Stimulated activated CD4-positive, alpha-beta T cell treated with anti-CD3 and anti-CD28 coated beads, Interleukin-4, amount 100 ng/mL, for 4 hours (primary cell): ENCODE measurements around the gene BICDL1.

Experiments used
- DNase-seq, 2 experiments: peaks; one replicate each; pipeline ENCODE4 v3.0.0-alpha.2; 2020

The BICDL1 gene

GRCh38 chr12:120086801-120087621 is 98.0 kb downstream of the BICDL1 start:
- peak; percentile 98 to 100 for DNase-seq

DNA sequence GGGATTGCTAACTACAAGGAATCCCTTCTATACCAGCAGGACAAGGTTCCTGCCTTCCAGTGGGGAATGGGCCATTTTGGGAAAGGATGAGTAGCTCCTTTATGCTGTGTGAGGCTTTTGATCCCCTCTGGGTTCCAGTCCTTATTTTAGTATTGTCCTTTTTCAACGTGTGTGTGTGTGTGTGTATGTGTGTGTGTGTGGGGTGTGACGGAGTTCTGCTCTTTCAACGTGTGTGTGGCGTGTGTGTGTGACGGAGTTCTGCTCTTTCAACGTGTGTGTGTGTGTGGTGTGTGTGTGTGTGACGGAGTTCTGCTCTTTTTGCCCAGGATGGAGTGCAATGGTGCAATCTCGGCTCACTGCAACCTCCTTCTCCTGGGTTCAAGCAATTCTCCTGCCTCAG is 100.1 kb downstream of the BICDL1 start:
- no peak for DNase-seq

DNA sequence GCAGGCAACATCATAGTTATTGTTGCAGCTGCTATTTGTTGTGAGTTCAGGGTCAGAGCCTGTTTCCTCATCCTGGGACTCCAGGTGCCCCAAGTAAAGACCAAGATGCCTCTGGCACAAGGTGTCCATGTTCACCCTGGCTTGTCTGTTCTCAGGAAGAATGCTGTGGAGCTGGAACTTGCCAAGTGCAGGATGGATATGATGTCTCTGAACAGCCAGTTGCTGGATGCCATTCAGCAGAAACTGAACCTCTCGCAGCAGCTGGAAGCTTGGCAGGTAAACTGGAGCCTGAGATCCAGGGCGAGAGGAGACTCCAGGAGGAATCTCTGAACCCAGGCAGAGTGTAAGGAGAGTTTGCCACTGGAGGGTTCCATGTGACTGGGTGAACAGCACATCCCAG is 100.8 kb downstream of the BICDL1 start:
- no peak for DNase-seq

DNA sequence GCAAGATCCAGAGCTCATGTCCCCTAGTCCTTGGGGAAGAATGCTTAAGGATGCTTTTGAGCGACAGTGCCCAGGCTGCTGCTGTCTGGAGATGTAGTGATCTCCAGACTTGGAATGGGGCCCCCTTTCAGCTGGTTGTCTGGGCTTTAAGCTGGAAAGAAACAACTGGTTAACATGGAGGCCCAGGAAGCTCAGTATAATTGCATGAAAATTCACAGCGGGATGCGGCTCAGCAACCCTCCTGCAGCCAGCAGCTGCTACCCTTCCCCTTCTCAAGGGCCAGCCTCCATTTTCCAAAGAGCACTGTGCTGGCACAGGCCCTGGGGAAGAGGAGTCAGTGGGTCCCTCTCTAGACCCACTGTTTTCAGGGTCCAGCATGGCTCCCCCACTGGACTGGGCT is 101.2 kb downstream of the BICDL1 start:
- no peak for DNase-seq

DNA sequence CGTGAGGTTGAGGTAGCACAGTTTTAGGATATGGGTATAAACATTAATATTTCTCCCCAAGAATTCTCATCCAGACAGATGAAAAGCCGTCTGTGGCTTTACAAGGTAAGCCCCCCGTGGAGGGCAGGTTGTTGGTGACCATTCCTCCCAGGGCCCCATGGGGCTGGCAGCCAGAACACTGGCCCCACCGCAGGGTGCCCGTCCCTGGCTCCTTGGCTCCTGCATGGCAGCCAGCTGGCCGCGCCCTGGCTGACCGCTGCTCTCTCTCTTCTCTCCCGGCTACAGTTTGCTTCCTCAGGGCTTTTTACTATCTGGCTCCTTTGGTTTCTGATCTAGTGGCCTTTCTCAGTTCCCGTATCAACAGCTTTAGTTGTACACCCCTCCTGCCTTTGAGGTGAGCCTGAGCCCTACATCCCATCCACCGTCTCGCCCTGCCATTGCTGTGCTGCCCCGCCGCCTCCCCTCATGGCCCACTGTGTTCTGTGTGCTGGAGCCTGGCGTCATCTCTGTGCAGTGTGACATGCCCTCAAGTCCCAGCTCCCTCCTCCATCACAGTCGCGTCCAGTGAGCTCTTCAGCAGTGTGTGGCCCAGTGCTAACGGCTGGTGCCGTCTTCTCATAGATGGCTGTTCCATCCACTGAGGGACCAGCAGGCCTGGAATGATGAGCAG is 101.7 kb downstream of the BICDL1 start:
- no peak for DNase-seq

GRCh38 chr12:120091371-120092090 is 102.5 kb downstream of the BICDL1 start:
- DNase-seq: no peak

DNA sequence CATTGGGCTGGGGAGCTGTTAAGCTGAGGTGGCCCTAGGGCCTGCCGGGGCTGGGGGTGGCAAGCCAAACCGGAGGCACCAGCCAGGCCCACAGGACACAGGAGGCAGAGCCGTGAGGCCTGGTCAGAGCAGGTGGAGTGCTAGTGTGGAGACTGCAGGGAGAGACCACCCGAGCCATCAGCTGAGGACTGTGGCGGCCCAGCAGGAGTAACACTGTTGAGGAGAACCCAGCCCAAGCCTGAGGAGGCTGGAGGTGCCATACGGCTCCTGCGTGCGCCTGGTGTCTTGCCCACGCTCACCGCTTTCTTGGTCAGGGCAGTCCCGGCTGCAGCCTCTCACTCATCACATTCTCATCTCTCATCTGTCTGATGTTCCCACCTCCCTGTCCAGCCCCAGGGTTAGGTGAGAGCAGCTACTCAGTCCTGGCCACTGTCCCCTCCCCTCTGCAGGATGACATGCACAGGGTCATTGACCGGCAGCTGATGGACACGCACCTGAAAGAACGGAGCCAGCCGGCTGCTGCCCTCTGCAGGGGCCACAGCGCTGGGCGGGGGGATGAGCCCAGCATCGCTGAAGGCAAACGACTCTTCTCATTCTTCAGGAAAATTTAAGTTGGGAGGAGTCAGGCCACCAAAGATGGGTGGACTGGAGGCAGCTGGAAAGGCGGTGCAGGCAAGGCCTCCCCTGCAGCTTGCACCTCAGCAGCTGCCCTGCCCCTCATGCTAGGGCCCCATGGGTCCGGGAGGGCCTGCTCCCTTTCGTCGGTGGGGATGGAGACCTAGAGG is 103.7 kb downstream of the BICDL1 start:
- DNase-seq: no peak

DNA sequence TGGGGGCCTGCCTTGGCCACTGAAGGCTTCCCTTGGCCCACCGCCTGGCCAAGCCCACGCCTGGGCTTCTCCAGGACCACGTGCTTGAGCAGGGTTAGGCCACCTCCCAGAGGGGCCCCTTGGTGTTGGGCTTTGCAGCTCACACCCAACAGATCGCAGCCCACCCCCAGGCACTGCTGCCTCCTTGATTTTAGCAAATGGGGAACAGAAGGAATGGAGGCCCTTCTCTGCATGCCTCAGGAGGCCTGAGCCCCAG is 104.2 kb downstream of the BICDL1 start:
- no peak for DNase-seq

GRCh38 chr12:120093592-120094355 is 104.7 kb downstream of the BICDL1 start:
- DNase-seq: no peak

DNA sequence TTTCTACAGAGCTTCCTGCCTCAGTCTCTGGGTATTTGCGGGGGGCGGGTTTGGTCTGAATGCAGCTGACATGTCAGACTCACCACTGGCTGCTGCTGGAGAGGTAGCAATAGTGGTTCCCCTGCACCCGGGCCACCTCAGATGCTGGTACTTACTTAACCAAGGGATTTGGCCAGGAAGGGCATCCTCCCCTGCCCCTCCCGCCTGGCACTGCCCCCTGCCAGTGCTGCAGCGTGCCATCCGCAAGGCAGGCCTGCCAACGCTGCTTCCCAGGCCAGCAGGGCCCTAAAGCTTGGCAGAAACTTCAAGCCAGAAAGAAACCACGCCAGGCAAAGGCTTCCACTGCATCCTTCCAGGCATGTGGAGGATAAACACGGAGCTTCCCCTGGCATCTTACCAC is 105.4 kb downstream of the BICDL1 start:
- no peak for DNase-seq

- DNase-seq: no peak
These were observed 106.3 kb downstream of the BICDL1 start for GRCh38 chr12:120095331-120095730.

GRCh38 chr12:120095736-120096135 is 106.7 kb downstream of the BICDL1 start:
- no peak for DNase-seq

DNA sequence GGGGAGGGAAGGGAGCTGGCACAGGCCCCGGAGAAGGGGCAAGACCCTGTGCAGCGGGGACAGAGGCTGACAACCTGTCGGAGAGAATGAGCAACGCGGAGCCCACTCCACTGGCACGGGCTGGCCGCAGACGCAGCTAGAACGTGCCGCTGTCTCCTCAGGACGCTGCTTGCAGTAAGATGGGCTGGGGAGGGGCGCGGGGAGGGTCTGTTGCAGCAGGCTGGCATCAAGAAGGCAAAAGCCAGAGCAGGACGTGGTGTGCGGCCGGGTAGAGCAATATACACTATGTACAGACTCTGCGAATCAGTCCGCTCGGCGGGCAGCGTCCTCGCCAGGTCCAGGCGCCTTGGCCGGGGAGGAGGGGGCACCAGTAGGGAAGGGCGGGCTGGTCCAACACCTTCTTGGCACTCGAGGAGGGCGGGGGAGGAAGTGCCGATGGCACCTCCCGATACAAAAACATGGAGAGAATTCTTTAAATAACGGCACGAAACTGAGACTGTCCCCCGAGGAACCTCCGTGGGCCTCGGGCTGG is 107.7 kb downstream of the BICDL1 start:
- no peak for DNase-seq

DNA sequence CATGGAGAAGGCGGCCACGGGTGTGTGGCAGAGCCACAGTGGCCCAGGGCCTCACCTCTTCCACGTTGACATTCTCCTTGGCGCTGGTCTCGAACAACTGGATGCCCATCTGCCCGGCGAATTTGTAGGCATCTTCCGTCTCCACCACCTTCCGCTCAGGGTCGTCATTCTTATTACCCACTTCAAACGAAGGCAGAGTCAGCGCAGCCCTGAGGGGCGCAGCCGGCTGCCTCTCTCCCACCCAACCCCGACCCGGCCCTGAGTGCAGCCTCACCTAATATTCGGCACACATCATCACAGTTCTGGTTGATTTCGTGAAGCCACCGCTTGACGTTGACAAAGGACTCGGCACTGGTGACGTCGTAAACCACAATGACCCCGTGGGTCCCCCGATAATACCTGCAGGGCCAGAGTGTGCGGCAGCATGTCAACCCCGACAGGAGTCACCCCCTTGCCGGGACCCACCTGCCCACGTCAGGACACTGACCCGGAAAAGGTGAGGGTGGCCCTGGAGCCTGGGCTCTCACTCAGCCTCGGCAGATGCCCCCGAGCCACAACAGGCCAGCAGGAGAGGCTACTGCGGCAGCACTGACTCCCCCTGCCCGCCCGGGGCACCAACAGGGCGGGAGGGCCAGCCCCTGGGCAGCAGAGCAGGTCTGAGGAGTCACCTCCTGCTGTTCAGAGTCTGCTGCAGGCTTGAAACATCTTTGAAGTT is 109.9 kb downstream of the BICDL1 start:
- DNase-seq: no peak

DNA sequence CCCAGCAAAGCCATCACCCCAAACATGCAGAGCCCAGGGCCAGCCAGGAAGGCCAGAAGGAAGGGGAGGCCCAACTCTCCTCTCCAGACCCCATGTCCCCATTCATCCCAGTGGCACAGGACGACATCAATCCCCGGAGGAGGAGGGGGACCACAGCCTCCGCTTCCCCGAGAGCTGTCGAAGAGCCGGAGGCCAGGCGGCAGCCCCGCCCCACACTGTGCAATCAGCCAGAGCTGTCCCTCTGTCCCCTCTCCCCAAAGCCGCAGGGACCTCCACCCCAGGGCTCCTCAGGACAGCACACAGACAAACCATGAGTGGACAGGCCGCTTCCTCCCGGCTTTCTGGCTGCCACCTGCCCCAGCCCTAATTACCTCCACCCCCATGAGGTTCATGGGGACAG is 110.7 kb downstream of the BICDL1 start:
- DNase-seq: no peak

- DNase-seq: no peak
These were observed 111.6 kb downstream of the BICDL1 start for GRCh38 chr12:120100630-120101029.

DNA sequence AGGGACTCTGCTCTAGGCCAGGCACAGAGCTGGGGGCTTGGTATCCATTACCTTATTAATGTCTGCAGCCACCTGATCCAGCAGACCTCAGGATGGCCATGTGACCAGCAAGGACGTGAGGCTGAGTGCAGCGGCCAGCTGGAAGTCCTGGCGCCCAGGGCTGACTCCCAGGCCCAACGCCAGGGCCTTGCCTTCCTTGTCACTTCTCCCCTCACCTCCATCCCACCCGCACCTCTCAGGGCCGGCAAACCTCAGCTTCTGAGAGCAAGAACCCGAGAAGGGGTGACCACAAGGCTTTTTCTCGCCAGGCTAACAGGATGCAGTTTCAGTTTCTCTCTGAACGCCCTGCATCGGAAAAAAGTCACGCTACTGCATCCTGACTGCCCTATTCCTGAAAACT is 112.1 kb downstream of the BICDL1 start:
- DNase-seq: no peak

DNA sequence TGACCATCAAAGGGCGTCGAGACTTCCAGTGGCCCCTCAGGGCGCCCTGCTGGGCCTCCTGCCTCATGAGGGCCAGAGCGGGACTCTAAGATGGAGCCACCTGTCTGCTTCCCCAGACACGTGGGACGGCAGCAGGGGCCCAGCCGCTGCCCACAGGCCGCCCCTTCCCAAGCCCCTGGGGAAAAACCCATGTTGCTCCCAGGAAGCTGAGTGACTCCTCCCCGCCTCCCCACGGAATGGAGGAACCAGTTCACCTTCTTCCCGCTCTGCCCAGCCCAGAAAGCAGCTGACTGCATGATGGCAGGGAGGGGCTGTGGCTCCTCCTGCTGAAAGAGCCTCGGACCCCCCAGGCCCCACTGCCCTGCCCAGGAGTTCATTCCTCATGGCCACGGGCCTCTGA is 112.6 kb downstream of the BICDL1 start:
- no peak for DNase-seq

GRCh38 chr12:120102189-120103043 is 113.4 kb downstream of the BICDL1 start:
- no peak for DNase-seq

- no peak for DNase-seq
These were observed 114.0 kb downstream of the BICDL1 start for GRCh38 chr12:120103044-120103338.

DNA sequence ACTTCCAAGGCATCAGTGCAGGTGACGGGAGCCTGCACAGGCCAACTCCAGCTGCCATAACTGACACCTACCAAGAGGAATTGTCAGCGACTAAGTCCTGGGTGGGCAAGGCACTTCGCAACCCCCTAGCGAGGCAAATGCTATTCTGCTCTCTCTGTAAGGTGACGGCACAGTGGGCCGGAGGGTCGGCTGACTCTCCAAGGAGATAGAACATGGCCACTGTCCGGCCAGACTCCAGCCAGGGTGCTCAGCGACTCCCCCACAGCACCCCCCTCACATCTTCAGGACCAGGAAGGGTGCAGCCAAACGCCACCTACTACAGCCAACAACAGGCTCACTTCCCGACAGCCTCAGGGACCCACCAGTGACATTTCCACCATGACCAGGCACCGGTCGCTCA is 114.3 kb downstream of the BICDL1 start:
- DNase-seq: no peak
